ENCODE data around the gene BRD4. TPM values are rescaled to one million over a fixed set of nuclear protein-coding genes. Genes with fewer than 3 reads are reported as not detected.

BRD4 gene
- total RNA-seq, 1 donor = 25.7 TPM

GRCh38 chr19:15253513-15253912 is 78.8 kb downstream of the BRD4 start:
- peaks cover 64% of the 10 kb centered on the region for H3K79me2 ChIP-seq (ENCODE audit: insufficient read depth, low read length)
- no peak for TF ChIP-seq CTCF (IDR thresholded peaks at IDR 0.05; ENCODE audit: extremely low read depth, low read depth, low read length)

GRCh38 chr19:15253061-15253460 is 79.3 kb downstream of the BRD4 start:
- H2AFZ ChIP-seq (ENCODE audit: low read length) = no peak overlapping the region
- peak overlapping the region; percentile 100 for H3K27ac ChIP-seq (ENCODE audit: low read depth, low read length)
- peaks cover 65% of the 10 kb centered on the region for H3K79me2 ChIP-seq (ENCODE audit: insufficient read depth, low read length)
- peaks cover 58% of the 10 kb centered on the region for H3K36me3 ChIP-seq (ENCODE audit: insufficient read depth, low read length)
- no peaks in the 10 kb centered on the region for H3K9me3 ChIP-seq (ENCODE audit: low read depth, low read length)
- peaks cover 57% of the 10 kb centered on the region for H4K20me1 ChIP-seq (ENCODE audit: insufficient read depth, low read length)
- no peaks in the 10 kb centered on the region for H3K27me3 ChIP-seq (ENCODE audit: insufficient read depth, low read length)
- TF ChIP-seq CTCF (IDR thresholded peaks at IDR 0.05; ENCODE audit: extremely low read depth, low read depth, low read length) = no peak
- peak overlapping the region; percentile 68 for H3K4me2 ChIP-seq (ENCODE audit: insufficient read depth, low read length)
- no peak for DNase-seq (ENCODE audit: insufficient read length, low spot score, missing footprints)
- H3K4me3 ChIP-seq (ENCODE audit: insufficient read depth, low read length) = no peak overlapping the region
- H3K4me1 ChIP-seq (ENCODE audit: insufficient read depth, low read length) = peaks cover 56% of the 10 kb centered on the region

More at GRCh38 chr19:15253513-15253912, 78.8 kb downstream of the BRD4 start:
- no peaks in the 10 kb centered on the region for H3K27me3 ChIP-seq (ENCODE audit: insufficient read depth, low read length)
- peaks cover 56% of the 10 kb centered on the region for H4K20me1 ChIP-seq (ENCODE audit: insufficient read depth, low read length)
- H2AFZ ChIP-seq (ENCODE audit: low read length) = no peak overlapping the region
- DNase-seq (ENCODE audit: insufficient read length, low spot score, missing footprints) = no peak
- H3K4me1 ChIP-seq (ENCODE audit: insufficient read depth, low read length) = peaks cover 52% of the 10 kb centered on the region
- peaks cover 60% of the 10 kb centered on the region for H3K36me3 ChIP-seq (ENCODE audit: insufficient read depth, low read length)
- no peak overlapping the region for H3K4me3 ChIP-seq (ENCODE audit: insufficient read depth, low read length)
- H3K4me2 ChIP-seq (ENCODE audit: insufficient read depth, low read length) = no peak overlapping the region
- peak overlapping the region; percentile 100 for H3K27ac ChIP-seq (ENCODE audit: low read depth, low read length)
- no peaks in the 10 kb centered on the region for H3K9me3 ChIP-seq (ENCODE audit: low read depth, low read length)

GRCh38 chr19:15252398-15253018 is 79.8 kb downstream of the BRD4 start:
- no peaks in the 10 kb centered on the region for H3K27me3 ChIP-seq (ENCODE audit: insufficient read depth, low read length)
- H3K27ac ChIP-seq (ENCODE audit: low read depth, low read length) = peak overlapping the region; percentile 100
- no peaks in the 10 kb centered on the region for H3K9me3 ChIP-seq (ENCODE audit: low read depth, low read length)
- peaks cover 62% of the 10 kb centered on the region for H3K4me1 ChIP-seq (ENCODE audit: insufficient read depth, low read length)
- H3K79me2 ChIP-seq (ENCODE audit: insufficient read depth, low read length) = peaks cover 62% of the 10 kb centered on the region
- peak overlapping the region; percentile 68 for H3K4me2 ChIP-seq (ENCODE audit: insufficient read depth, low read length)
- peak; percentile 96 for DNase-seq (ENCODE audit: insufficient read length, low spot score, missing footprints)
- peaks cover 55% of the 10 kb centered on the region for H3K36me3 ChIP-seq (ENCODE audit: insufficient read depth, low read length)
- H2AFZ ChIP-seq (ENCODE audit: low read length) = no peak overlapping the region
- H4K20me1 ChIP-seq (ENCODE audit: insufficient read depth, low read length) = peaks cover 53% of the 10 kb centered on the region
- peak overlapping the region; percentile 40 for H3K4me3 ChIP-seq (ENCODE audit: insufficient read depth, low read length)
- peak; percentile 92 for TF ChIP-seq CTCF (IDR thresholded peaks at IDR 0.05; ENCODE audit: extremely low read depth, low read depth, low read length)

GRCh38 chr19:15251749-15252397 is 80.5 kb downstream of the BRD4 start:
- H3K36me3 ChIP-seq (ENCODE audit: insufficient read depth, low read length) = peaks cover 54% of the 10 kb centered on the region
- H3K4me3 ChIP-seq (ENCODE audit: insufficient read depth, low read length) = peak overlapping the region; percentile 56
- H3K79me2 ChIP-seq (ENCODE audit: insufficient read depth, low read length) = peaks cover 62% of the 10 kb centered on the region
- H3K4me1 ChIP-seq (ENCODE audit: insufficient read depth, low read length) = peaks cover 68% of the 10 kb centered on the region
- peak overlapping the region; percentile 100 for H3K27ac ChIP-seq (ENCODE audit: low read depth, low read length)
- H3K9me3 ChIP-seq (ENCODE audit: low read depth, low read length) = no peaks in the 10 kb centered on the region
- no peaks in the 10 kb centered on the region for H3K27me3 ChIP-seq (ENCODE audit: insufficient read depth, low read length)
- peak; percentile 80 for TF ChIP-seq CTCF (IDR thresholded peaks at IDR 0.05; ENCODE audit: extremely low read depth, low read depth, low read length)
- H3K4me2 ChIP-seq (ENCODE audit: insufficient read depth, low read length) = peak overlapping the region; percentile 68
- H4K20me1 ChIP-seq (ENCODE audit: insufficient read depth, low read length) = peaks cover 49% of the 10 kb centered on the region
- peak; percentile 98 for DNase-seq (ENCODE audit: insufficient read length, low spot score, missing footprints)
- no peak overlapping the region for H2AFZ ChIP-seq (ENCODE audit: low read length)

All from osteoblast (primary cell).